Measurements from ENCODE around the gene PLAAT5. TPM values are rescaled to one million over a fixed set of nuclear protein-coding genes. Genes with fewer than 3 reads are reported as not detected.
"Not testable (repeated sequence)": the region's sequence is repeated elsewhere in the genome, so short reads cannot be mapped to it uniquely, and the experiment has no call there.

PLAAT5 gene, protein sequence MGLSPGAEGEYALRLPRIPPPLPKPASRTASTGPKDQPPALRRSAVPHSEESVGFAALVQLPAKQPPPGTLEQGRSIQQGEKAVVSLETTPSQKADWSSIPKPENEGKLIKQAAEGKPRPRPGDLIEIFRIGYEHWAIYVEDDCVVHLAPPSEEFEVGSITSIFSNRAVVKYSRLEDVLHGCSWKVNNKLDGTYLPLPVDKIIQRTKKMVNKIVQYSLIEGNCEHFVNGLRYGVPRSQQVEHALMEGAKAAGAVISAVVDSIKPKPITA
- not detected for polyA plus RNA-seq (ENCODE audit: low read depth in 6 of 6)

GRCh38 chr11:63490551-63491239 lies at the start of gene PLAAT5:
Gene PLAAT5, minus strand, starts transcription at chr11:63491167. Its CDS starts 133 bp downstream, at chr11:63491034.
- Mint-ChIP-seq H3K4me1 (peaks cover 0 to 6% (median 3%) of the 10 kb centered on the region in 3 donors), H3K4me3 (peak within 1 kb of the TSS in 4 of 8 donors; percentile 25 to 60 (median 42)), H3K9me3 (peaks cover 0 to 28% (median 15%) of the 10 kb centered on the region in 7 donors), H3K27me3 (peaks cover 66 to 71% (median 70%) of the 10 kb centered on the region in 3 donors), H3K27ac (peak within 1 kb of the TSS in 1 of 6 donors; percentile 59), H3K36me3 (peaks cover 0 to 3% of the 10 kb centered on the region in 2 donors)
- DNase-seq (no peak), ATAC-seq (ENCODE audit: low read depth in 2 of 2) (no peak)

DNA sequence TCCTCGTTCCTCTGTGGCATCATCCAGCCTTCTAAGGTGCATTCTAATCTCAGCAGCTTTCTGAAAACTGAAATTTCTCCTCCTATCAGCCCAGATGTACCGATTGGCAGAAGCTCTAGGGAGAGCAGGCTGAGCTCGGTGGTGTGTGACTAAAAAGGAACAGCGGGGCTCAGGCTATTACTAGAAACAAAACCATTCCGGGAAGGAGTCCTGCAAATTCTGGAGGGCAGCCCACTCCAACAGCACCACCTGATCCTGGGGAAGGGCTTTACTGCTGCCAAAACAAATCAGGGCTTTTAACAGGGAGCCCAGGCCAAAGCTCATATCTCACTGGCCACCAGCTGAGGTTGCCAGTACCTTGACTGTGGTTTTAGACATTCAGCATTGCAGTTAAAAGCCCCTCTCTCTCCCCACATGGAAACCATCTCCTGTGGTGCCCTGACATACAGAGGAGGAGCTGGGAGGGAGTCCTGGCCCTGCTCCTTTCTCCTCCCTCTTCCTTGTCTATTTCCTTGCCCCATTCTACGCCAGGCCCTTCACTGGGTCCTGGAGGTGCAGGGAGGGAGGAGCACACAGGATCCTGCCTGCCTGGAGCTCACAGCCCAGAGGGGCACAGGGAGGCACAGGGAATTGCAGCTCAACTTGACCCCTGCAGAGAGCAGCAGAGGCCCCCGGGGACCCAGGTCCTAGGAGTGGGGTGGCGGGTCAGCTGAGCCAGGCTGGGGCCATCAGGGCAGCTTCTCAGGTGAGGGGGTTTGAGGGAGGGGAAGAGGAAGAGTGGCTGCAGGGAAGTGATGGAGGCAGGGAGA lies 46.5 kb upstream of the PLAAT5 start:
- peaks cover 0 to 9% (median 0%) of the 10 kb centered on the region in 3 donors for H3K27me3 Mint-ChIP-seq
- no peak for DNase-seq
- H3K9me3 Mint-ChIP-seq: no peaks in the 10 kb centered on the region
- H3K36me3 Mint-ChIP-seq: no peaks in the 10 kb centered on the region
- peak overlapping the region; percentile 80 to 94 (median 89) for H3K4me3 Mint-ChIP-seq
- H3K4me1 Mint-ChIP-seq: peaks cover 20 to 37% (median 21%) of the 10 kb centered on the region in 3 donors
- H3K27ac Mint-ChIP-seq: peak overlapping the region in 4 of 6 donors; percentile 61 to 91 (median 86)
- ATAC-seq (ENCODE audit: low read depth in 2 of 2): peak; percentile 35 to 47

- ATAC-seq (ENCODE audit: low read depth in 2 of 2): peak; percentile 66 to 67
- Mint-ChIP-seq H3K9me3 (no peaks in the 10 kb centered on the region), H3K27ac (peak within 1 kb of the TSS; percentile 63 to 96 (median 86)), H3K27me3 (peaks cover 0 to 9% (median 0%) of the 10 kb centered on the region in 3 donors), H3K4me3 (peak within 1 kb of the TSS; percentile 80 to 94 (median 89)), H3K4me1 (peaks cover 26 to 43% (median 28%) of the 10 kb centered on the region in 3 donors), H3K36me3 (no peaks in the 10 kb centered on the region)
- DNase-seq: peak; percentile 22
These were observed 45.8 kb upstream of the PLAAT5 start, which contains the start of gene PLAAT4 for GRCh38 chr11:63536669-63537292. Gene PLAAT4, plus strand, starts transcription at chr11:63536808. Its CDS starts 61 bp downstream, at chr11:63536869.

- H3K27me3 Mint-ChIP-seq: peaks cover 0 to 9% (median 0%) of the 10 kb centered on the region in 3 donors
- no peaks in the 10 kb centered on the region for H3K9me3 Mint-ChIP-seq
- peak overlapping the region in 4 of 6 donors; percentile 58 to 87 (median 64) for H3K27ac Mint-ChIP-seq
- H3K4me3 Mint-ChIP-seq: peak overlapping the region in 7 of 8 donors; percentile 80 to 94 (median 89)
- peaks cover 32 to 47% (median 35%) of the 10 kb centered on the region in 3 donors for H3K4me1 Mint-ChIP-seq
- DNase-seq (no peak), ATAC-seq (ENCODE audit: low read depth in 2 of 2) (no peak)
- H3K36me3 Mint-ChIP-seq: no peaks in the 10 kb centered on the region
These were observed 44.8 kb upstream of the PLAAT5 start for GRCh38 chr11:63535734-63536133.

DNA sequence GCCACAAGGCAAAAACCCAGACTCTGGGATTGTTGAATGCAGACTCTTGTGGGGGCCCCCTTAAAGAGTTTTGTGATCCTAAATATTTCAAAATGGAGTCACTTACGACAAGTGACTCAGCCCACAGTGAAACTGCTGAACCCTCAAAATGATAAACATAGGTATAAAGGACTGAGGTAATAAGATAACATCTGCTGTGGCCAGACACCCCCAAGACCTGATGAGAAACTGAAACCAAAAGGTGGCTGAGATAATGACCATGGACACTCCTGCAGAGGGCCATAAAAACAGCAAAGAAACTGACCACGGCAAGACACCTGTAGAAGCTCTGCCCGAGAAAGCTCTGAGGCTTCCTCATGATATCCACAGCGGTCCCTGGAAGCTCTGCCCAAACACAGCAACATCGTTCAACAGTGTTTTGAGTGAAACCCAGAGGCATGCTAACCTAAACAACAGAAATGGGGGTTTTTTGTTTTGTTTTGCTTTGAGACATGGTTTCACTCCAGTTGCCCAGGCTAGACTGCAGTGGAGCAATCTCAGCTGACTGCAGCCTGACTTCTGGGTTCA lies 44.0 kb upstream of the PLAAT5 start:
- H3K27ac Mint-ChIP-seq: peak overlapping the region in 2 of 6 donors; percentile 38 to 87
- H3K4me1 Mint-ChIP-seq: peaks cover 32 to 45% (median 35%) of the 10 kb centered on the region in 3 donors
- H3K27me3 Mint-ChIP-seq: peaks cover 0 to 9% (median 0%) of the 10 kb centered on the region in 3 donors
- peak overlapping the region in 3 of 8 donors; percentile 15 to 47 (median 31) for H3K4me3 Mint-ChIP-seq
- ATAC-seq (ENCODE audit: low read depth in 2 of 2) (peak in 1 of 2 donors; percentile 29), DNase-seq (no peak)
- no peaks in the 10 kb centered on the region for H3K9me3 Mint-ChIP-seq
- no peaks in the 10 kb centered on the region for H3K36me3 Mint-ChIP-seq

DNA sequence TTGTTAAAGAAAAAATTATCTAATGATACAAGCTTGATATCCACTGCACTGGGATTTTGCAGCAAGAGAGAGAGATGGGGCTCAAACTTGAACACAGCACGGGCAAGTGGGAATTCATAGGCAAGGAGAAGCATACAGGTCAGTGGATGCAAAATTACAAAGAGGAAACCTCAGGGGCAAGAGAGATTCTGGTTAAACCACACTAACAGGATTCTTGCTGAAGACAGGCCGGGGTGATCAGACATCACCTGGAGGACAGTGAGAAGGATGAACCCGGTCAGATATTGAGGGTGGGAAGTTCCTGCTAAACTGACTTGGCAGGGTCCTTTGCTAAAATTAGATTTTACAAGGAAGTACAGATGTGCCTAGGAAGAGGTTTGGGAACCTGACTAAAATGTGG lies 43.1 kb upstream of the PLAAT5 start:
- Mint-ChIP-seq H3K4me3 (peak overlapping the region in 2 of 8 donors; percentile 46 to 52), H3K27ac (peak overlapping the region in 2 of 6 donors; percentile 26 to 80), H3K36me3 (no peaks in the 10 kb centered on the region), H3K4me1 (peaks cover 35 to 45% (median 35%) of the 10 kb centered on the region in 3 donors), H3K9me3 (no peaks in the 10 kb centered on the region), H3K27me3 (peaks cover 0 to 9% (median 0%) of the 10 kb centered on the region in 3 donors)
- DNase-seq (no peak), ATAC-seq (ENCODE audit: low read depth in 2 of 2) (no peak)

DNA sequence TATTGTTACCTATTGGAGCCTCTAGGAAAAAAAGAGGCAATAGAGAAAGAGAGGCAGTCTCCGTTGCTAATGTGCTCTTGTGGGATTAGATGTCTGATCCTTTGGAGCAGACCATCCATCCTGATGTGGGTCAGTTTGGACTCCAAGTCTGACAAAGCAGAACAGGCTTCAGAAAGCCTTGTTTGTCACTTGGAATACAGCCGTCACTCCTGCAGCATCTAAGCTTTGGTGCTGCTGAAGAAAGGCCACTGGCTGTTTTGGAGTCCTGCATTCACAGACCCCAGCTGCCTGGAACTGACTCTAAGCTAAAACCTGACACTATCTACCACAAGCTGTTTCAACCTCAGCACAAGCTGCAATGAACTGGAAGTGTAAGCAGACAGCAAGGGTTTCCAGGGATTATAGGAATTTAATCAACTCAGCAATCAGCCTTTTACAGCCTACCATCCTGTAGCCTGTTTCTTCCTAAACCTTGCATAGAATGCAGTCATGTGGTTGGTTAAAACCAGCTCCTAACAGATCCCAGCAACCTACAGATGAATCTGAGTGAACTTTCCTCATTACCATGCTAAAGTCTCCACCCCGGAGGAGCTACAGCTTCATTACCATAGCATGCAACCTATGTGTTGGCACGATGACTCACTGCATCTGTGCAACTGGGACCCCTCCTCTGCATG lies 42.0 kb upstream of the PLAAT5 start:
- Mint-ChIP-seq H3K27ac (peak overlapping the region in 1 of 6 donors; percentile 26), H3K9me3 (no peaks in the 10 kb centered on the region), H3K27me3 (peaks cover 0 to 9% (median 3%) of the 10 kb centered on the region in 3 donors), H3K4me1 (peaks cover 29 to 43% (median 38%) of the 10 kb centered on the region in 3 donors), H3K4me3 (peak overlapping the region in 1 of 8 donors; percentile 6), H3K36me3 (no peaks in the 10 kb centered on the region)
- DNase-seq (no peak), ATAC-seq (ENCODE audit: low read depth in 2 of 2) (no peak)

- DNase-seq: no peak
- no peak for ATAC-seq (ENCODE audit: low read depth in 2 of 2)
- H3K4me1 Mint-ChIP-seq: peaks cover 22 to 41% (median 34%) of the 10 kb centered on the region in 3 donors
- H3K4me3 Mint-ChIP-seq: peak overlapping the region in 3 of 8 donors; percentile 6 to 62 (median 7)
- H3K27me3 Mint-ChIP-seq: peaks cover 0 to 9% (median 3%) of the 10 kb centered on the region in 3 donors
- H3K36me3 Mint-ChIP-seq: no peaks in the 10 kb centered on the region
- H3K27ac Mint-ChIP-seq: peak overlapping the region in 4 of 6 donors; percentile 7 to 42 (median 24)
- no peaks in the 10 kb centered on the region for H3K9me3 Mint-ChIP-seq
These were observed 41.1 kb upstream of the PLAAT5 start for GRCh38 chr11:63532117-63532516.

DNA sequence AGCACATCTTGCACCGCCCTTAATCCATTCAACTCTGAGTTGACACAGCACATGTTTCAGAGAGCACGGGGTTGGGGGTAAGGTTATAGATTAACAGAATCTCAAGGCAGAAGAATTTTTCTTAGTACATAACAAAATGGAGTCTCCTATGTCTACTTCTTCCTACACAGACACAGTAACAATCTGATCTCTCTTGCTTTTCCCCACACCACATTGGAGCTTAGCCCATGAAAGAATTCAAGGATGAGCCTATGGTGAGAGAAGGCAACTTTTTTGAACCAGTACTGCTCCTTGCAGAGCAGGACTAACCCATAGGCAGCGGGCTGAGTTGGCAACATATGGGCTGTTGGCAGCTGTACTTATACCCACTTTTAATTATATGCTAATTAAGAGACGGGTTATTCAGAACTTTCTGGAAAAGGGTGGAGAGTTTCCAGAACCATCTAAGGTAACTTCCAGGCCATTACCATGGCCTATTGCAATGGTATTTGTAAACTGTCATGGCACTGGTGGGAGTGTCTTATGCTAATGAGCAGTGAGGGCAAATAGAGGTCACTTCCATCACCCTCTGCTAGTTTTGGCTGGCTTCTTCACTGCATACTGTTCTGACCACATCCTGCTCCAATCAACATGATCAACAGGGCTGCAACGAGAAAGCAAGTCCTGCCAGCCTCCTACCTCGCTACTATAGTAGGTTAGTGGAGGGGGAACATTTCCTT lies 40.3 kb upstream of the PLAAT5 start:
- peak; percentile 97 for ATAC-seq (ENCODE audit: low read depth in 2 of 2)
- H3K4me3 Mint-ChIP-seq: peak overlapping the region in 3 of 8 donors; percentile 4 to 38 (median 34)
- H3K4me1 Mint-ChIP-seq: peaks cover 20 to 32% (median 25%) of the 10 kb centered on the region in 3 donors
- peak; percentile 46 for DNase-seq
- H3K27me3 Mint-ChIP-seq, H3K9me3 Mint-ChIP-seq, H3K36me3 Mint-ChIP-seq: not testable (repeated sequence)
- peak overlapping the region in 3 of 6 donors; percentile 7 to 63 (median 32) for H3K27ac Mint-ChIP-seq

GRCh38 chr11:63530021-63530420 lies 39.1 kb upstream of the PLAAT5 start:
- Mint-ChIP-seq H3K4me1 (peaks cover 20 to 28% (median 21%) of the 10 kb centered on the region in 3 donors), H3K27ac (peak overlapping the region in 3 of 6 donors; percentile 8 to 68 (median 22)), H3K4me3 (peak overlapping the region in 1 of 8 donors; percentile 40), H3K36me3 (no peaks in the 10 kb centered on the region), H3K9me3 (peaks cover 0 to 2% (median 0%) of the 10 kb centered on the region in 7 donors), H3K27me3 (peaks cover 0 to 9% (median 3%) of the 10 kb centered on the region in 3 donors)
- ATAC-seq (ENCODE audit: low read depth in 2 of 2) (no peak), DNase-seq (no peak)

DNA sequence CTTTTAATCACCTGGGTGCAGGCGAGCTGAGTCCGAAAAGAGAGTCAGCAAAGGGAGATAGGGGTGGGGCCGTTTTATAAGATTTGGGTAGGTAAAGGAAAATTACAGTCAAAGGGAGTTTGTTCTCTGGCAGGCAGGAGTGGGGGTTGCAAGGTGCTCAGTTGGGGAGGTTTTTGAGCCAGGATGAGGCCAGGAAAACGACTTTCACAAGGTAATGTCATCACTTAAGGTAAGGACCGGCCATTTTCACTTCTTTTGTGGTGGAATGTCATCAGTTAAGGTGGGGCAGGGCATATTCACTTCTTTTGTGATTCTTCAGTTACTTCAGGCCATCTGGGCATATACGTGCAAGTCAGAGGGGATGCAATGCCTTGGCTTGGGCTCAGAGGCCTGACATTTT lies 38.4 kb upstream of the PLAAT5 start:
- H3K27me3 Mint-ChIP-seq; DNase-seq; H3K4me3 Mint-ChIP-seq; H3K36me3 Mint-ChIP-seq; ATAC-seq (ENCODE audit: low read depth in 2 of 2); H3K9me3 Mint-ChIP-seq: not testable (repeated sequence)
- peak overlapping the region in 2 of 6 donors; percentile 22 to 70 for H3K27ac Mint-ChIP-seq
- H3K4me1 Mint-ChIP-seq: peaks cover 20 to 28% (median 21%) of the 10 kb centered on the region in 3 donors

Measured in naive B cell (primary cell).